ENCODE data around the gene SLC1A1.

Gene SLC1A1

GRCh38 chr9:4465910-4466309, 24.4 kb upstream of the SLC1A1 start:
- no peak overlapping the region for H3K4me3 ChIP-seq (replicated peaks; ENCODE audit: low read depth, low read length)
- TF ChIP-seq CTCF (IDR thresholded peaks at IDR 0.05; ENCODE audit: low read depth, low read length, missing control alignments) = no peak
- DNase-seq (ENCODE audit: extremely low read depth, low read depth) = no peak

GRCh38 chr9:4475301-4475700, 15.0 kb upstream of the SLC1A1 start:
- no peak for TF ChIP-seq CTCF (IDR thresholded peaks at IDR 0.05; ENCODE audit: low read depth, low read length, missing control alignments)
- H3K4me3 ChIP-seq (replicated peaks; ENCODE audit: low read depth, low read length) = no peak overlapping the region
- DNase-seq (ENCODE audit: extremely low read depth, low read depth) = no peak

- DNase-seq (ENCODE audit: extremely low read depth, low read depth) = no peak
- H3K4me3 ChIP-seq (replicated peaks; ENCODE audit: low read depth, low read length) = no peak overlapping the region
- TF ChIP-seq CTCF (IDR thresholded peaks at IDR 0.05; ENCODE audit: low read depth, low read length, missing control alignments) = no peak
Measured at GRCh38 chr9:4486176-4486575, 4.1 kb upstream of the SLC1A1 start.

- TF ChIP-seq CTCF (IDR thresholded peaks at IDR 0.05; ENCODE audit: low read depth, low read length, missing control alignments) = no peak
- DNase-seq (ENCODE audit: extremely low read depth, low read depth) = no peak
- peak overlapping the region; percentile 42 for H3K4me3 ChIP-seq (replicated peaks; ENCODE audit: low read depth, low read length)
Measured at GRCh38 chr9:4489562-4489918, 728 bp upstream of the SLC1A1 start.

- TF ChIP-seq CTCF (IDR thresholded peaks at IDR 0.05; ENCODE audit: low read depth, low read length, missing control alignments) = no peak
- peak overlapping the region; percentile 42 for H3K4me3 ChIP-seq (replicated peaks; ENCODE audit: low read depth, low read length)
- no peak for DNase-seq (ENCODE audit: extremely low read depth, low read depth)
Measured at GRCh38 chr9:4490705-4491625, 697 bp downstream of the SLC1A1 start.

- no peak overlapping the region for H3K4me3 ChIP-seq (replicated peaks; ENCODE audit: low read depth, low read length)
- no peak for DNase-seq (ENCODE audit: extremely low read depth, low read depth)
- TF ChIP-seq CTCF (IDR thresholded peaks at IDR 0.05; ENCODE audit: low read depth, low read length, missing control alignments) = no peak
Measured at GRCh38 chr9:4491626-4491975, 1.3 kb downstream of the SLC1A1 start.

- DNase-seq (ENCODE audit: extremely low read depth, low read depth) = no peak
- no peak overlapping the region for H3K4me3 ChIP-seq (replicated peaks; ENCODE audit: low read depth, low read length)
- TF ChIP-seq CTCF (IDR thresholded peaks at IDR 0.05; ENCODE audit: low read depth, low read length, missing control alignments) = no peak
Measured at GRCh38 chr9:4494332-4494731, 4.1 kb downstream of the SLC1A1 start.

All from HFF-Myc (cell line).